IMR-90 (cell line): ENCODE measurements around the gene NOX4. TPM values are rescaled to one million over a fixed set of nuclear protein-coding genes. Genes with fewer than 3 reads are reported as not detected.

Experiments used
- ATAC-seq: fragments of 200-7000 bp; cut with Tn5 transposase; 2 replicates; pipeline ENCODE4 v1.9.1; 2020; ENCODE audit warnings: low read depth, mild to moderate bottlenecking, moderate library complexity
- BruUV-seq: library from RNA; stranded (reverse); fragments of 400-500 nt; replicated peaks from 2 replicates; lab custom pipeline; 2021; lab: Mats Ljungman, UMichigan
- CTCF ChIA-PET: fragments of 300-600 bp; formaldehyde crosslinking; extraction: SDS; loops from one replicate; lab custom pipeline; 2021; ENCODE audit warnings: antibody characterized with exemption; lab: Yijun Ruan, JAX
- POLR2A ChIA-PET: fragments of 300-600 bp; sonication (Branson Sonifier 250); formaldehyde crosslinking; loops from one replicate; lab custom pipeline; 2022; ENCODE audit warnings: antibody characterized with exemption; ENCODE audit not compliant: unreplicated experiment; lab: Charles Lee
- DNase-seq: peaks from one replicate; pipeline ENCODE4 v3.0.0; 2013
- H2AFZ ChIP-seq: replicated peaks from 2 replicates; pipeline ENCODE3; 2013; ENCODE audit warnings: low read length, mild to moderate bottlenecking; ENCODE audit not compliant: poor library complexity
- H2AK5ac ChIP-seq: 2 replicates; pipeline ENCODE4 v1.6.1; 2013; ENCODE audit warnings: low read depth, low read length, inconsistent platforms
- H2AK9ac ChIP-seq: replicated peaks from 2 replicates; pipeline ENCODE3; 2013; ENCODE audit warnings: mild to moderate bottlenecking, low read depth, low read length, moderate library complexity; ENCODE audit not compliant: poor library complexity
- H2BK120ac ChIP-seq: 2 replicates; pipeline ENCODE4 v1.6.1; 2013; ENCODE audit warnings: low read depth, low read length, inconsistent platforms
- H2BK15ac ChIP-seq: 3 replicates; pipeline ENCODE4 v1.6.1; 2013; ENCODE audit warnings: low read depth, low read length, inconsistent platforms
- H2BK20ac ChIP-seq: 2 replicates; pipeline ENCODE4 v1.6.1; 2013; ENCODE audit warnings: low read depth, mild to moderate bottlenecking, inconsistent platforms, low read length, moderate library complexity
- H2BK5ac ChIP-seq: 2 replicates; pipeline ENCODE4 v1.6.1; 2013; ENCODE audit warnings: mild to moderate bottlenecking, low read depth, low read length, inconsistent platforms; ENCODE audit not compliant: poor library complexity, severe bottlenecking
- H3K14ac ChIP-seq: replicated peaks from 2 replicates; pipeline ENCODE4 v1.6.1; 2013; ENCODE audit warnings: low read depth, low read length, inconsistent platforms
- H3K18ac ChIP-seq: 2 replicates; pipeline ENCODE4 v1.6.1; 2013; ENCODE audit warnings: low read depth, low read length, control low read depth
- H3K23ac ChIP-seq: 2 replicates; pipeline ENCODE4 v1.6.1; 2013; ENCODE audit warnings: low read depth, low read length, inconsistent platforms
- H3K27ac ChIP-seq: 2 replicates; pipeline ENCODE4 v1.5.1; 2013; ENCODE audit warnings: mild to moderate bottlenecking, control low read depth, low read length; ENCODE audit not compliant: insufficient read depth
- H3K27me3 ChIP-seq: 2 replicates; pipeline ENCODE4 v1.6.1; 2013; ENCODE audit warnings: low read length; ENCODE audit not compliant: control insufficient read depth, insufficient read depth
- H3K36me3 ChIP-seq: 2 replicates; pipeline ENCODE4 v1.6.1; 2013; ENCODE audit warnings: low read length, mixed read lengths; ENCODE audit not compliant: control insufficient read depth, insufficient read depth
- H3K4ac ChIP-seq: 2 replicates; pipeline ENCODE4 v1.6.1; 2013; ENCODE audit warnings: low read depth, low read length, inconsistent platforms
- H3K4me1 ChIP-seq: 2 replicates; pipeline ENCODE4 v1.6.1; 2013; ENCODE audit warnings: low read length, mixed read lengths; ENCODE audit not compliant: control insufficient read depth, insufficient read depth
- H3K4me2 ChIP-seq: 2 replicates; pipeline ENCODE4 v1.6.1; 2013; ENCODE audit warnings: low read depth, mild to moderate bottlenecking, control low read depth, low read length, moderate library complexity
- H3K4me3 ChIP-seq: 2 replicates; pipeline ENCODE4 v1.5.1; 2013; ENCODE audit warnings: low read depth, mild to moderate bottlenecking, control low read depth, low read length, moderate library complexity; ENCODE audit not compliant: insufficient read depth
- H3K56ac ChIP-seq: 2 replicates; pipeline ENCODE4 v1.6.1; 2013; ENCODE audit warnings: low read length, inconsistent platforms; ENCODE audit not compliant: insufficient read depth; ENCODE audit errors: extremely low read depth
- H3K79me1 ChIP-seq, 2 experiments: 2 replicates each; pipeline ENCODE4 v1.6.1; 2013; ENCODE audit warnings: low read length in 2 of 2, inconsistent platforms in 1 of 2, low read depth in 1 of 2
- H3K9ac ChIP-seq: 2 replicates; pipeline ENCODE4 v1.6.1; 2013; ENCODE audit warnings: low read depth, low read length, control low read depth
- H3K9me1 ChIP-seq: 2 replicates; pipeline ENCODE4 v1.6.1; 2013; ENCODE audit warnings: low read length, inconsistent platforms; ENCODE audit not compliant: insufficient read depth
- H3K9me3 ChIP-seq: 2 replicates; pipeline ENCODE4 v1.6.1; 2013; ENCODE audit warnings: low read length; ENCODE audit not compliant: control insufficient read depth, insufficient read depth
- H4K20me1 ChIP-seq: 2 replicates; pipeline ENCODE4 v1.6.1; 2013; ENCODE audit warnings: low read length, inconsistent platforms; ENCODE audit not compliant: insufficient read depth
- H4K5ac ChIP-seq: 2 replicates; pipeline ENCODE4 v1.6.1; 2013; ENCODE audit warnings: mild to moderate bottlenecking, low read depth, low read length, control low read depth
- H4K8ac ChIP-seq, 2 experiments: 2 replicates each; pipeline ENCODE4 v1.6.1; 2013; ENCODE audit warnings: low read depth in 2 of 2, low read length in 2 of 2, control low read depth in 1 of 2, inconsistent platforms in 1 of 2
- H4K91ac ChIP-seq: 2 replicates; pipeline ENCODE4 v1.6.1; 2013; ENCODE audit warnings: low read depth, low read length, inconsistent platforms; ENCODE audit not compliant: insufficient read depth
- BHLHE40 ChIP-seq: fragments of 150-350 bp; IDR thresholded peaks from 2 replicates; pipeline ENCODE4 v1.6.1; 2016; ENCODE audit warnings: mild to moderate bottlenecking, low read depth, low read length
- CEBPB ChIP-seq: IDR thresholded peaks from 2 replicates; pipeline ENCODE4 v1.6.1; 2012; ENCODE audit warnings: low read depth, low read length, improper control_type of control experiment
- CHD1 ChIP-seq: IDR thresholded peaks from 2 replicates; pipeline ENCODE4 v1.6.1; 2012; ENCODE audit warnings: low read depth, low read length, improper control_type of control experiment
- FOS ChIP-seq: fragments of 150-350 bp; IDR thresholded peaks from 2 replicates; pipeline ENCODE4 v1.6.1; 2016; ENCODE audit warnings: low read depth, low read length
- MAFK ChIP-seq: IDR thresholded peaks from 2 replicates; pipeline ENCODE4 v1.6.1; 2012; ENCODE audit warnings: low read depth, low read length, improper control_type of control experiment
- POLR2A ChIP-seq: IDR thresholded peaks from 2 replicates; pipeline ENCODE4 v1.6.1; 2012; ENCODE audit warnings: mild to moderate bottlenecking, low read depth, low read length
- RCOR1 ChIP-seq: IDR thresholded peaks from 2 replicates; pipeline ENCODE4 v1.6.1; 2012; ENCODE audit warnings: mild to moderate bottlenecking, low read length, improper control_type of control experiment; ENCODE audit not compliant: insufficient replicate concordance
- RFX5 ChIP-seq: IDR thresholded peaks from 2 replicates; pipeline ENCODE4 v1.8.0; 2012; ENCODE audit warnings: low read depth, mild to moderate bottlenecking, low read length, moderate library complexity
- USF2 ChIP-seq: fragments of 150-350 bp; IDR thresholded peaks from 2 replicates; pipeline ENCODE4 v1.6.1; 2017; ENCODE audit warnings: mild to moderate bottlenecking, antibody characterized with exemption, low read length, low read depth
- WGBS, 2 experiments: methylation state at CpG; one replicate each; pipeline versions ENCODE4 v1.1.5 to v1.1.7; 2013; ENCODE audit warnings: missing lambda C conversion rate in 2 of 2; ENCODE audit not compliant: insufficient read length in 1 of 2; ENCODE audit errors: extremely low coverage in 2 of 2; 5-methylcytosine and 5-hydroxymethylcytosine counted together
- dilution Hi-C: fragments of 300-500 bp; cut with HindIII; formaldehyde crosslinking; loops from one replicate; pipeline ENCODE4 v1.14.3; 2018; ENCODE audit warnings: low sequenced_read_pairs; ENCODE audit not compliant: unreplicated experiment
- in situ Hi-C: fragments of 300-500 bp; cut with MboI; formaldehyde crosslinking; loops from 3 replicates; pipeline ENCODE4 v1.14.3; 2019; ENCODE audit warnings: low sequenced_read_pairs, inconsistent platforms, mixed read lengths
- intact Hi-C: fragments of 100-400 bp; cut with micrococcal nuclease; formaldehyde crosslinking; loops from 2 replicates; pipeline ENCODE4 v1.10.0; 2022
- polyA plus RNA-seq, 3 experiments: library from polyadenylated mRNA; depleted of rRNA; stranded (reverse); fragments of >200 nt; gene quantifications; 2 replicates each; pipeline ENCODE4 v1.2.3, GENCODE V29; 2012; ENCODE audit warnings: low replicate concordance in 1 of 3
- total RNA-seq: library from RNA; depleted of rRNA; stranded (reverse); fragments of >200 nt; gene quantifications from 2 replicates; pipeline ENCODE4 v1.2.3, GENCODE V29; 2012
- TF ChIP-seq, protein P1 (sequence below): conservative IDR thresholded peaks from 2 replicates; pipeline ENCODE4 v1.5.1; 2012; ENCODE audit warnings: mild to moderate bottlenecking, low read depth, low read length, improper control_type of control experiment
- TF ChIP-seq, protein P2 (sequence below): fragments of 150-350 bp; IDR thresholded peaks from 2 replicates; pipeline ENCODE4 v1.6.1; 2016; ENCODE audit warnings: low read depth, mild to moderate bottlenecking, low read length, moderate library complexity, borderline replicate concordance

NOX4 gene
- total and polyA plus RNA-seq, 2 of the 4 experiments (the other 2 are of a cell fraction): 4.7 to 11.7 TPM

- POLR2A ChIA-PET: no interaction called here
Measured at GRCh38 chr11:89504270-89504669, 13.1 kb upstream of the NOX4 start.

More at GRCh38 chr11:89504270-89504669, 13.1 kb upstream of the NOX4 start:
- BruUV-seq: no TSS peak
- Histone ChIP-seq H3K4ac (no peak overlapping the region), H3K23ac (no peak overlapping the region), H2BK15ac (no peak overlapping the region), H4K91ac (no peak overlapping the region), H2BK5ac (no peak overlapping the region), H3K27me3 (no peaks in the 10 kb centered on the region), H3K4me1 (peaks cover 1% of the 10 kb centered on the region; the same call in 1 of the 2 replicates), H3K36me3 (no peaks in the 10 kb centered on the region), H2BK20ac (no peak overlapping the region), H4K5ac (no peak overlapping the region), H2AFZ (no peak overlapping the region), H2BK120ac (no peak overlapping the region), H2AK5ac (no peak overlapping the region), H3K14ac (no peak overlapping the region), H3K56ac (no peak overlapping the region), H4K8ac (no peak overlapping the region), H3K4me3 (no peak overlapping the region), H3K79me1 (no peaks in the 10 kb centered on the region), H3K18ac (no peak overlapping the region), H3K9ac (no peak overlapping the region), H3K9me3 (no peaks in the 10 kb centered on the region), H2AK9ac (no peak overlapping the region), H3K4me2 (no peak overlapping the region), H4K20me1 (no peaks in the 10 kb centered on the region), H3K9me1 (no peaks in the 10 kb centered on the region; the same call in 1 of the 2 replicates), H3K27ac (no peak overlapping the region)
- CTCF ChIA-PET: interaction anchor here (0.9 kb wide), 1 partner anchor 15 kb away, joined by 3 read pairs; no protein-coding TSS in a partner anchor
- dilution Hi-C loops (no loop called here), in situ Hi-C loops (no loop called here), intact Hi-C loops (no loop called here)
- WGBS, 2 experiments: no CpG with 5 or more reads among the region's 2 CpGs
- no peak for TF ChIP-seq RFX5
- TF ChIP-seq, protein P1, sequence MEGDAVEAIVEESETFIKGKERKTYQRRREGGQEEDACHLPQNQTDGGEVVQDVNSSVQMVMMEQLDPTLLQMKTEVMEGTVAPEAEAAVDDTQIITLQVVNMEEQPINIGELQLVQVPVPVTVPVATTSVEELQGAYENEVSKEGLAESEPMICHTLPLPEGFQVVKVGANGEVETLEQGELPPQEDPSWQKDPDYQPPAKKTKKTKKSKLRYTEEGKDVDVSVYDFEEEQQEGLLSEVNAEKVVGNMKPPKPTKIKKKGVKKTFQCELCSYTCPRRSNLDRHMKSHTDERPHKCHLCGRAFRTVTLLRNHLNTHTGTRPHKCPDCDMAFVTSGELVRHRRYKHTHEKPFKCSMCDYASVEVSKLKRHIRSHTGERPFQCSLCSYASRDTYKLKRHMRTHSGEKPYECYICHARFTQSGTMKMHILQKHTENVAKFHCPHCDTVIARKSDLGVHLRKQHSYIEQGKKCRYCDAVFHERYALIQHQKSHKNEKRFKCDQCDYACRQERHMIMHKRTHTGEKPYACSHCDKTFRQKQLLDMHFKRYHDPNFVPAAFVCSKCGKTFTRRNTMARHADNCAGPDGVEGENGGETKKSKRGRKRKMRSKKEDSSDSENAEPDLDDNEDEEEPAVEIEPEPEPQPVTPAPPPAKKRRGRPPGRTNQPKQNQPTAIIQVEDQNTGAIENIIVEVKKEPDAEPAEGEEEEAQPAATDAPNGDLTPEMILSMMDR: no peak
- TF ChIP-seq, protein P2, sequence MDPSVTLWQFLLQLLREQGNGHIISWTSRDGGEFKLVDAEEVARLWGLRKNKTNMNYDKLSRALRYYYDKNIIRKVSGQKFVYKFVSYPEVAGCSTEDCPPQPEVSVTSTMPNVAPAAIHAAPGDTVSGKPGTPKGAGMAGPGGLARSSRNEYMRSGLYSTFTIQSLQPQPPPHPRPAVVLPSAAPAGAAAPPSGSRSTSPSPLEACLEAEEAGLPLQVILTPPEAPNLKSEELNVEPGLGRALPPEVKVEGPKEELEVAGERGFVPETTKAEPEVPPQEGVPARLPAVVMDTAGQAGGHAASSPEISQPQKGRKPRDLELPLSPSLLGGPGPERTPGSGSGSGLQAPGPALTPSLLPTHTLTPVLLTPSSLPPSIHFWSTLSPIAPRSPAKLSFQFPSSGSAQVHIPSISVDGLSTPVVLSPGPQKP: no peak
- TF ChIP-seq MAFK: no peak
- no peak for TF ChIP-seq CHD1
- no peak for TF ChIP-seq CEBPB
- TF ChIP-seq USF2: no peak
- no peak for TF ChIP-seq BHLHE40
- TF ChIP-seq POLR2A: no peak
- no peak for TF ChIP-seq RCOR1
- no peak for TF ChIP-seq FOS
- DNase-seq (no peak), ATAC-seq (no peak)
